ENCODE measurements around the gene ZMYND10.

DNA sequence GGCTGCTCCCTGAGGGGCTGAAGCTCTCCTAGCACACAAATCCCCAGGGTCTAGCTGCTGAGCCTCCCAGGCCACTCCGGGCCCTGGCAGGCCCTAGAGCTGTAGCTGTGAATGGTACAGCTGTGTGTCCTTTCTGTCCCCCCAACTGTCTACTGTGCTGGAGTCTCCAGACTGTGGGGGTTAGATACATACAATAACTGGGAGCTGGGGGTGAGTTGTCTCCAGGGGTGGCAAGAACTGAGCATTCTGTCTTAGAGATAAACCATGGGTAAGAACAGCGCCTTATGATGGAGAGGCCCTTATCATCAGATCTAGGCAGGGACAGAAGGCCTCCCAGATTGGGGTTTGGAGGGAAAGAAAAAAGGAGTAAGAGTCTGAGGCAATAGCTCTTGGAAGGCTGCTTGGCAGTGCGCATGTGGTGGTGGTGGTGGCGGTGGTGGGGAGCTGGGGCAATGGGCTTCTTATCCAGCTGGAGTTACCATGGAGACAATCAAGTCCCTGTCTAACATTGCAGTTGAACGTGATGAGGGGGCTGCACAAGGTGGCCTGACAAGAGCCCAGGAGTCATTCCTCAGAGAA, 8.7 kb upstream of the ZMYND10 start:
- TF ChIP-seq CTCF (conservative IDR thresholded peaks at IDR 0.05; ENCODE audit: low read length), result no peak
- no peak for TF ChIP-seq EZH2phosphoT487 (IDR thresholded peaks at IDR 0.05; ENCODE audit: borderline replicate concordance, low read depth, low read length)

All from OCI-LY7 (cell line).